Fibroblast of lung (primary cell): ENCODE measurements around the gene RTKN2. TPM values are rescaled to one million over a fixed set of nuclear protein-coding genes. Genes with fewer than 3 reads are reported as not detected.

Experiments used
- DNase-seq, 2 donors: peaks; one replicate each; pipeline versions ENCODE4 v3.0.0 to v3.0.0-alpha.2; 2010; ENCODE audit warnings: low read depth in 2 of 2
- H2AFZ ChIP-seq: 2 replicates; pipeline ENCODE4 v1.5.1; 2012; ENCODE audit warnings: low read length, control low read depth, inconsistent platforms
- H3K27ac ChIP-seq: 2 replicates; pipeline ENCODE4 v1.5.1; 2011; ENCODE audit warnings: low read length, control low read depth; ENCODE audit not compliant: insufficient read depth
- H3K27me3 ChIP-seq: 2 replicates; pipeline ENCODE4 v1.5.1; 2011; ENCODE audit warnings: mild to moderate bottlenecking, low read length; ENCODE audit not compliant: control insufficient read depth, insufficient read depth
- H3K36me3 ChIP-seq: 2 replicates; pipeline ENCODE4 v1.5.1; 2011; ENCODE audit warnings: low read length; ENCODE audit not compliant: control insufficient read depth, insufficient read depth
- H3K4me1 ChIP-seq: 2 replicates; pipeline ENCODE4 v1.5.1; 2011; ENCODE audit warnings: low read length; ENCODE audit not compliant: control insufficient read depth, insufficient read depth; ENCODE audit errors: extremely low read depth
- H3K4me2 ChIP-seq: 2 replicates; pipeline ENCODE4 v1.5.1; 2011; ENCODE audit warnings: low read length, control low read depth; ENCODE audit not compliant: insufficient read depth; ENCODE audit errors: extremely low read depth
- H3K4me3 ChIP-seq, 4 experiments: fragments of 200-600 bp in 1 of 4; sonication (generic) in 1 of 4; replicated peaks in 1 of 4; 2 replicates each; pipeline ENCODE4 v1.5.1; 2011 to 2016; ENCODE audit warnings: low read length in 4 of 4, low read depth in 3 of 4, mild to moderate bottlenecking in 3 of 4, control low read depth in 2 of 4, inconsistent platforms in 1 of 4, mixed read lengths in 1 of 4; ENCODE audit not compliant: insufficient read depth in 1 of 4; ENCODE audit errors: control extremely low read depth in 1 of 4
- H3K79me2 ChIP-seq: 2 replicates; pipeline ENCODE4 v1.5.1; 2012; ENCODE audit warnings: mild to moderate bottlenecking, low read length, inconsistent platforms; ENCODE audit not compliant: control insufficient read depth, insufficient read depth
- H3K9ac ChIP-seq: 2 replicates; pipeline ENCODE4 v1.5.1; 2011; ENCODE audit warnings: mild to moderate bottlenecking, low read length, control low read depth; ENCODE audit not compliant: insufficient read depth
- H3K9me3 ChIP-seq: 2 replicates; pipeline ENCODE4 v1.5.1; 2012; ENCODE audit warnings: low read depth, low read length; ENCODE audit not compliant: control insufficient read depth, insufficient read depth
- H4K20me1 ChIP-seq: 2 replicates; pipeline ENCODE4 v1.5.1; 2011; ENCODE audit warnings: low read length; ENCODE audit not compliant: control insufficient read depth, insufficient read depth; ENCODE audit errors: extremely low read depth
- CTCF ChIP-seq, 2 donors: IDR thresholded peaks in 1 of 2; conservative IDR thresholded peaks in 1 of 2; 1 replicate in 1 of 2; 2 replicates in 1 of 2; pipeline ENCODE4 v1.5.1; 2011 to 2012; ENCODE audit warnings: low read length in 2 of 2, control low read depth in 1 of 2, inconsistent platforms in 1 of 2, low read depth in 1 of 2, mild to moderate bottlenecking in 1 of 2
- EZH2 ChIP-seq: IDR thresholded peaks from 2 replicates; pipeline ENCODE4 v1.5.1; 2012; ENCODE audit warnings: low read length, control low read depth, mild to moderate bottlenecking; ENCODE audit errors: missing control alignments
- polyA plus RNA-seq, 2 donors: library from polyadenylated mRNA; depleted of rRNA in 1 of 2; stranded (reverse) in 1 of 2; unstranded in 1 of 2; fragments of >200 nt; gene quantifications; 2 replicates each; pipeline ENCODE4 v1.2.1, GENCODE V29; 2011 to 2012; ENCODE audit warnings: missing spikeins in 1 of 2
- total RNA-seq: library from RNA; depleted of rRNA; stranded (reverse); fragments of >200 nt; gene quantifications from 2 replicates; pipeline ENCODE4 v1.2.1, GENCODE V29; 2014

RTKN2 gene
- total and polyA plus RNA-seq, 2 donors (not counting 1 experiment from before 2014, with no cell fraction given): 1.1 to 1.2 TPM

GRCh38 chr10:62157601-62158000 is 111.0 kb downstream of the RTKN2 start:
- no peak overlapping the region for H2AFZ ChIP-seq
- DNase-seq: no peak
- no peak overlapping the region for H3K27ac ChIP-seq
- no peaks in the 10 kb centered on the region for H4K20me1 ChIP-seq
- TF ChIP-seq CTCF (conservative IDR thresholded peaks at IDR 0.05 in 1 of 2, IDR thresholded peaks at IDR 0.05 in 1 of 2; ENCODE audit: low read depth in 1 of 2, low read length in 2 of 2) (no peak), EZH2 (no peak)
- H3K4me3 ChIP-seq: no peak overlapping the region
- H3K4me1 ChIP-seq: no peaks in the 10 kb centered on the region
- no peak overlapping the region for H3K4me2 ChIP-seq
- no peak overlapping the region for H3K9ac ChIP-seq
- no peaks in the 10 kb centered on the region for H3K79me2 ChIP-seq
- no peaks in the 10 kb centered on the region for H3K9me3 ChIP-seq
- no peaks in the 10 kb centered on the region for H3K27me3 ChIP-seq
- no peaks in the 10 kb centered on the region for H3K36me3 ChIP-seq

- no peaks in the 10 kb centered on the region for H3K9me3 ChIP-seq
- H3K4me2 ChIP-seq: no peak overlapping the region
- H3K36me3 ChIP-seq: no peaks in the 10 kb centered on the region
- H3K27ac ChIP-seq: no peak overlapping the region
- no peaks in the 10 kb centered on the region for H4K20me1 ChIP-seq
- no peak overlapping the region for H2AFZ ChIP-seq
- TF ChIP-seq CTCF (conservative IDR thresholded peaks at IDR 0.05 in 1 of 2, IDR thresholded peaks at IDR 0.05 in 1 of 2; ENCODE audit: low read depth in 1 of 2, low read length in 2 of 2): no peak
- no peak for TF ChIP-seq EZH2
- H3K79me2 ChIP-seq: no peaks in the 10 kb centered on the region
- no peak overlapping the region for H3K9ac ChIP-seq
- no peaks in the 10 kb centered on the region for H3K4me1 ChIP-seq
- no peaks in the 10 kb centered on the region for H3K27me3 ChIP-seq
- DNase-seq: no peak
- no peak overlapping the region for H3K4me3 ChIP-seq
Measured at GRCh38 chr10:62155054-62155680, 113.5 kb downstream of the RTKN2 start.

GRCh38 chr10:62154231-62154630 is 114.4 kb downstream of the RTKN2 start:
- TF ChIP-seq CTCF (conservative IDR thresholded peaks at IDR 0.05 in 1 of 2, IDR thresholded peaks at IDR 0.05 in 1 of 2; ENCODE audit: low read depth in 1 of 2, low read length in 2 of 2) (no peak), EZH2 (no peak)
- Histone ChIP-seq H3K4me2 (no peak overlapping the region), H3K27me3 (no peaks in the 10 kb centered on the region), H3K4me3 (no peak overlapping the region), H3K9me3 (no peaks in the 10 kb centered on the region), H3K27ac (no peak overlapping the region), H3K36me3 (no peaks in the 10 kb centered on the region), H4K20me1 (no peaks in the 10 kb centered on the region), H2AFZ (no peak overlapping the region), H3K79me2 (no peaks in the 10 kb centered on the region), H3K4me1 (no peaks in the 10 kb centered on the region), H3K9ac (no peak overlapping the region)
- DNase-seq: no peak
